NCI-H2227 (cell line): ENCODE measurements around the gene PDIA5.

Experiments used
- DNase-seq: peaks from one replicate; lab custom pipeline; 2025; ENCODE audit not compliant: unreplicated experiment; lab: John Stamatoyannopoulos, UW

The PDIA5 gene

GRCh38 chr3:123113889-123114450 is 47.1 kb downstream of the PDIA5 start:
- DNase-seq = no peak

DNA sequence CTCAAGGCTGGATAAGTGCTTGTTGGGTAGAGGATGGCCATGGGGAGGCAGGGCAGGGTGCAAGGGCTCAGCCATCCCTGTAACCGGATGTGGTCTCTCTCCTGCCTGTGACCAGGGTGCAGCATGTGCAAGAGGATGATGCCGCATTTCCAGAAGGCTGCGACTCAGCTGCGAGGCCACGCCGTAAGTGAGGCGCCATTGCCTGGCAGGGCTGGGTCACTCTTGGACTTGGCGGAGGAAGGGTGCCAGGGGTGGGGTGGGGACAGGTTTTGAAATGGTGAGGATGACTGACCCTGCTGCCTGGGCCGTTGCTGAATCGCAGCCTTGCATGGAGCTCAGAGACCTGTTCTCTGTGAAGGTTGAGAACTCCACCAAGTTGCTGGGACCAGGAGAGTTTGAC is 49.3 kb downstream of the PDIA5 start:
- DNase-seq = no peak

DNA sequence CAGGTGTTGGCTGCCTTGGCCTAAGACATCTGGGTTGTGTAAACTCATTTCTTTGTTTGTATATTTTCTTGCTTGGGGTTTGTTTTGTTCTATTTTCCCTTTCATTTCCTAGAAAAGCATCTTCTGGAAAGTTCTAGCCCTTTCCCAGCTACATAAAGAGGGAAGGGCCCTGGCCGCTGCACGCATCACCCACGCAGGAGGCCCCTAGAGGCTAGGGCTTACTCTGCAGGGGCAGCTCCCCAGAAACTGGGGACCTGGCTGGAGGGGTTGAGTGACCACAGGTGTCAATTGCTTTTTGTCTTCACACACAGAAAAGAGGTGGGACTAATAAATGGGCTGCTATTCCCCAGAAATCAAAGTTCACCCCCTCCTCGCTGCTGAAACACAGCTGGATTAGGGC is 52.6 kb downstream of the PDIA5 start:
- no peak for DNase-seq

GRCh38 chr3:123119802-123120201 is 53.0 kb downstream of the PDIA5 start:
- DNase-seq = no peak

- DNase-seq = no peak
These were observed 53.7 kb downstream of the PDIA5 start for GRCh38 chr3:123120573-123120972.

GRCh38 chr3:123122057-123122456 is 55.2 kb downstream of the PDIA5 start:
- no peak for DNase-seq

DNA sequence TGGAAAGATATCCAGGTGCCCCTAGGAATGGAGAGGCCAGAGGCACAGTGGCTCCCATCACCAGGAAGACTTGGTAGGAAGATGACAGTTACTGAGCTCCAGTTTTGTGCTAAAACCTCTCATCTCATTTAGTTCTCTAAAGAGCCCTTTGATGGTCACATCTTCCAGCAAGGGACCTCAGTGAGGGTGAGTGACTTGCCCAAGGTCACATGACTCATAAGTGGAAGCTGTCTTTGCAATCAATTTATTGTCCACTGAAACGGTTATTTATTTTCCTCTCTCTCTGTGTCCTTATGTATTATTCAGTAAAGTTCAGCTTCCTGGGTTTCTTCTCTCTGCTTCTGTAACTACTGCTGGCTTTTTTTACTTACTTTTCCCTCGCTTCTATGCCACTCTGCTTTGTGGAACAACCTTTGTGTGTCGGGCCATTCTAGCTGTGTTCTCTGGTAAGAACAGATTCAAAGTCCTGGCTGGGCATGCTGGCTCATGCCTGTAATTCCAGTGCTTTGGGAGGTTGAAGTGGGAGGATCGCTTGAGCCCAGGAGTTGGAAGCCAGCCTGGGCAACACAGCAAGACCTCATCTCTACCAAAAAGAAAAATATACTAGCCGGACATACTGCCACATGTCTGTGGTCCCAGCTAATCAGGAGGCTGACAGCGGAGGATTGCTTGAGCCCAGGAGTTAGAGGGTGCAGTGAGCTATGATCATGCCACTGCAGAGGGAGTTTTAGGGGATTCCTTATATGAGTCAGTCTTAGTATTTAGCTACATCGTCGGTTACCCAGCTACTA is 55.9 kb downstream of the PDIA5 start:
- no peak for DNase-seq

GRCh38 chr3:123123716-123124616 is 57.1 kb downstream of the PDIA5 start:
- no peak for DNase-seq

DNA sequence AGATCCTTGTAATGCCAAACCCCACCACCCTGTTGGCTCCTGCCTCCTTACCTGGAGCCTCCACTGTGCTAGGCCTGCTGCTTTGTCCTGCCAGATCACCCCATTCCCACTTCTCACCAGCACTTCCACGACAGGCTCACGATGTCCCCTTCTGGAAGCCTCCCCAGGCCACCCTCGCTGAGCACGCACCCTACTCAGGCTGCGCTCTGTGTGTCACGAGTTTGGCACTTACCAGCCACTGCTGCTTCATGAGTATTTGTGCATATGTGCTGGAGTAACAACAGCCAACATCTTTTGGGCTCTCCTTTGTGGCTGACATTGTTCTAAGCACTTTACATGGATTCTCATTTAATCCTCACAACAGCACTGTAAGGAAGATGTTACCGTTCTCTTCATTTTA is 58.1 kb downstream of the PDIA5 start:
- no peak for DNase-seq

DNA sequence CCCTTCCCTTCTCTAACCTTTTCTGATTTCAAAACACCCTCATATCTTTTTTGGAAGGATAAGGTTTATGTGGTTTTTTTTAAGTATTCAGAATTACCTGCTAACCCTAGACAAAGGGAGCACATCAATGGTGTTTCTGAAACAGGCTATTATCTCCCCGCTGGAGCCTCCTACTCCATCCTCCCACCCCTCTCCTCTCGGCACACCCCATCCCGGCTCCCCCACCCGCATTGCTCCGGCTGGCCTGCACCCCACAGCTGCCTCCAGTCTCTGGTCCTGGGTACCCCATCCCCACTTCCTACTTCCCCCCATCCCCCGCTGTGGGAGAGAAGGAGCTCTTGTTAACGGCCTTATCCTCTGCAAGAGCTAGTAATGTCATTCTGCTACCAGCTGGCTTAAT is 59.2 kb downstream of the PDIA5 start:
- DNase-seq = peak; percentile 11

DNA sequence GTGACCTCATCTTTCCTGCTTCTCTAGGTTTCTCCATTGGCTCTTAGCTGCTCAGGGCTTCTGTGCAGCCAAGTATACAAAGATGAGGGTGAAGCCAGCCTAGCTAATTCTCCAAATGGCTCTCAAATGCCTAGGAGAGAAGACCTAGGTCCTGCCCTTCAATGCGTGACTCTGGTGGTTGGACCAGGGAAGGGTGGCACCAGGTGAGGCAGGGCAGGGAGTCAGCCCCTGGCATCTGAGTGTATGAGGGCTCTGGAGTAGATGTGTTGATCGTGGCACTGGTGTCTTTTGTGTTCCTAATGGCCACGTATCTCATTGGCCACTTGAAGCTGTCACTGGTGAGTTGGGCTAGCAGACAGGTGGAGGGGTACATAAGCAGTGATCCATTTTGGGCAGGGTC is 59.8 kb downstream of the PDIA5 start:
- DNase-seq = no peak

GRCh38 chr3:123129092-123129491 is 62.3 kb downstream of the PDIA5 start:
- DNase-seq = no peak

- no peak for DNase-seq
These were observed 62.7 kb downstream of the PDIA5 start for GRCh38 chr3:123129532-123129931.

DNA sequence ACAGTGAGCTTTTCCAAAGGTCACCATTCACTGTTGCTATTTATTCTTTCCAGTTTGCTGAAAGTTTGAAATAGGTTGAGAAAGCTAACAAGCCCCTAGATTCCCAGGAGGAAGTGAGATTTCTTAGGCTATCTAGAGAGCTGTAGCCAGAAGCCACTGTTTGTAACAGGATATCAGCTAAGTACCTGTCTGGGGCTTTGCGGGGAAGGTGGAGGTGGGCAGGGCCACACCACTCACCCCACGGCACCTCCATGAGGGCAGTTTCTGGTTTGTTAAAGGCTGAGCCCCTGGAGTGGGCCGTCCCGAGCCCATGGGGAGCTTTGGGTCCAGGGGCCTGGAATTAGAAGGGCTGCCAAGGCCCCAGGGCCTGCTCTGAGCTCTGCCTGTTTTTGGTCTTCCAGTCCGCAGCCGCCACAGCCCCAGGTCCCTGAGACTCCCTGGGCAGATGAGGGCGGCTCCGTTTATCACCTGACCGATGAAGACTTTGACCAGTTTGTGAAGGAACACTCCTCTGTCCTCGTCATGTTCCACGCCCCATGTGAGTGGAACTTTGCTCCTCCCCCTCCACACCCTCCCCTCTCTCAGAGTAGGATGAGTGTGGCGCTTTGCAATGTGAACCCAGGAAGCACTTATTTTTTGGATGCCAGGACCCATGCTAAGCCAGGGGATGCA is 63.4 kb downstream of the PDIA5 start:
- DNase-seq = no peak

- no peak for DNase-seq
These were observed 67.8 kb downstream of the PDIA5 start for GRCh38 chr3:123134671-123135070.

DNA sequence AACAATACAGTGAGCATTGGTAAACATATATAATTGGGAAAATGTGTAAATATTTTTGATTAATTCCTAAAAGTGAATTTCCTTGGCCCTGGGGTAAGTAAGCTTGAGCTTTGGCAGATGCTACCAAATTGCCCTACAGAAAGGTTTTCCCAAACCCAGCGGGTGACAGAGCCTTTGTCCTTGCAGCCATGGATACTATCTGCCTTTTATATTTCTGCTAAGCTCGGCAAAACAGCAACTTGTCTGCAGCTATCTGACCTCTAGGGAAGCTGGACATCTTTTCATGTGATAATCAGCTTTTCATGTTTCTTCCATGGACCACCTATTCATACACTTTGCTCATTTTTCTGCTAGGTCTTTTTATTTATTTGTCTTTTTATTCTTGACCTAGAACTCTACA is 70.2 kb downstream of the PDIA5 start:
- no peak for DNase-seq

DNA sequence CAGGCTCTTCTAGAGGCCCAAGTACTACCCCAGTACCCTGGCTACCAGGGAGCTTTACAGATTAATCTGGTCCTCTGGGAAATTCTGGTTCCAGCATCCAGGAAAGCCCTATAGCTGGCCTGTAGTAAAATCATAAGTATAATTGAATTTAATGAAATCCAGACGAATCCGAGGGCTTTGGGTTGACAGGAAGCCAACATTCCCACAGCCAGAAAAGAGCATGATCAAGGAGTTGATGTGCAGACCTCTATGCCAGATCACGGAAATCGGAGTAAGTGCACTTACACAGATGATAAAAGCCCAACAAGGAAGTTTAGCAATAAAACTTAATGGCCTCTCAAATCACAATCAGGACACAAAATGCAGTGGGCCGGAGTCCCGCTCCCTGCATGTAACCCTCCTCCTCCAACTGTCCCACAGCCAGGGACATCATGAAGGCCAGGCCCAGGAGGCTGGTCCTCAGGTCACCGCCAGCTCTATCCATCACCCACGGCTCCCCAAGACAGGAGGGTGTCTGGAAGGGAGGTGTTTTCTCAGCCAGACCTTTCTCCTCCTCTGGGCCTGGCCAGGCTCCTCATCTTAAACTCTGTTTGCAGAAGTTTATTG is 72.1 kb downstream of the PDIA5 start:
- no peak for DNase-seq

DNA sequence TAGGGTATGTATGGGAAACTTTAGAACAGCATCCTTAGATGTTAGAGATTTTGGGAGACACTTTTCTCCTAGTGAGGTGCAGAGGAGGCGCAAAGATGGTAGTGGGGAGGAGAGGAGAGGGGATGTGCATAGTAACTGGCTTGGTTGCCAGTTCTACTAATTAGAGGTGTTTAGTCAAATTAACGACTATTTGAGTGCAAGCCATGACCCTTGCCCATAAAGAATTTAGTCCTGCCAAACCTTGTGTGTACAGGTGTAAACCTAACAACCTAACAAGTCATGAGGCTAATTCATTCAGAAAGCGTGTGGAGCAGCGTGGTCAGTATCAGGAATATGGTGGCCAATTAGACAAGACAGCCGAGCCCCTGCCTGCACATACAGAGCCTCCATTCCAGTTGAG is 72.7 kb downstream of the PDIA5 start:
- no peak for DNase-seq

GRCh38 chr3:123140550-123140949 is 73.7 kb downstream of the PDIA5 start:
- no peak for DNase-seq

GRCh38 chr3:123141276-123141675 is 74.5 kb downstream of the PDIA5 start:
- DNase-seq = no peak
